Stimulated activated CD8-positive, alpha-beta memory T cell treated with anti-CD3 and anti-CD28 coated beads, Interleukin-15, amount 100 ng/mL, for 48 hours (primary cell): ENCODE results near the gene PSORS1C1.
"Not testable (repeated sequence)": the region's sequence is repeated elsewhere in the genome, so short reads cannot be mapped to it uniquely, and the experiment has no call there.

Experiments
- DNase-seq, 2 donors: peaks; one replicate each; pipeline ENCODE4 v3.0.0-alpha.2; 2020; ENCODE audit warnings: low read depth in 2 of 2

Gene PSORS1C1, protein sequence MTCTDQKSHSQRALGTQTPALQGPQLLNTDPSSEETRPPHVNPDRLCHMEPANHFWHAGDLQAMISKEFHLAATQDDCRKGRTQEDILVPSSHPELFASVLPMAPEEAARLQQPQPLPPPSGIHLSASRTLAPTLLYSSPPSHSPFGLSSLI

DNA sequence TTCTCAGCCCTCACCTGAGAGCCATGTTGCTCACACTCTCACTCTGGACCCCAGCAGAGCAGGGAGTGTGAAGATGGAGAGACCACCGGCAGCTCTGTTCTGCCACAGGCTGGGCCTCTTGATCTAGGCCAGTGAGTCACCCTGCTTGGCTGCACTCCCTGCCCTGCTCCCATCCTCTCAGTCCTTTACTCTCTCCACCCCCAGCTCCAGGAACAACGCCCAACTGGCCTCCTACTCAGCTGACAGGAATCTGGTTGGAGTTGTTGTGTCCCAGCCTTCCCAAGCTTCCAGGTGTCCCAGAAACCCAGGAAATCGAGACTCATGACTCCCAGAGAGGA, at the start of gene PSORS1C1:
Gene PSORS1C1 (plus strand): TSS at position 260 of the 338 bp plus-strand sequence. CDS start 14,833 bp downstream, outside the sequence.
- DNase-seq = no peak

DNA sequence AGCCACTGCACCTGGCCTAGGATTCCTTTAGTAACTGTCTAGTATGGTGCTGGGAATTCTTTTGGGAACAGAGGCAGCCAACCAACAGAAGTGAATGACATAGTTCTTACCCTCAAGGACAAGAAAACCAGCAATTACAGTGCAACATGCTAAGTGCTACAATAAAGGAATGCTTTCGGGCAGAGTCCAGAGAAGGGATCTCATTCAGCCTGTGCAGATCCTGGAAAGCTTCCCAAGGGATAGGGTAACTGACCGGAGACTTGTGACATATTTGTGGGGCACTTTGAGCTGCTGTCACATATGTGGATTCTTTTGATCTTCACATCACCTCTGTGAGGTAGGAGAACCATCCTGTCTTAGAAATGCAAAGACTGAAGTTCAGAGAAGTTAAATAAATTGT, 49.0 kb upstream of the PSORS1C1 start:
- no peak for DNase-seq

DNA sequence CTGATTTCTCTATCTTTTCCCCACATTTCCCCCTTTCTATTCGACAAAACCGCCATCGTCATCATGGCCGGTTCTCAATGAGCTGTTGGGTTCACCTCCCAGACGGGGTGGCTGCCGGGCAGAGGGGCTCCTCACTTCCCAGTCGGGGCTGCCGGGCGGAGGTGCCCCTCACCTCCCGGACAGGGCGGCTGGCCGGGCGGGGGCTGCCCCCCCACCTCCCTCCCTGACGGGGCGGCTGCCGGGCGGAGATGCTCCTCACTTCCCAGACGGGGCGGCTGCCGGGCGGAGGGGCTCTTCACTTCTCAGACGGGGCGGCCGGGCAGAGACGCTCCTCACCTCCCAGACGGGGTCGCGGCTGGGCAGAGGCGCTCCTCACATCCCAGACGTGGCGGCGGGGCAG, 47.6 kb upstream of the PSORS1C1 start:
- DNase-seq = not testable (repeated sequence)

DNA sequence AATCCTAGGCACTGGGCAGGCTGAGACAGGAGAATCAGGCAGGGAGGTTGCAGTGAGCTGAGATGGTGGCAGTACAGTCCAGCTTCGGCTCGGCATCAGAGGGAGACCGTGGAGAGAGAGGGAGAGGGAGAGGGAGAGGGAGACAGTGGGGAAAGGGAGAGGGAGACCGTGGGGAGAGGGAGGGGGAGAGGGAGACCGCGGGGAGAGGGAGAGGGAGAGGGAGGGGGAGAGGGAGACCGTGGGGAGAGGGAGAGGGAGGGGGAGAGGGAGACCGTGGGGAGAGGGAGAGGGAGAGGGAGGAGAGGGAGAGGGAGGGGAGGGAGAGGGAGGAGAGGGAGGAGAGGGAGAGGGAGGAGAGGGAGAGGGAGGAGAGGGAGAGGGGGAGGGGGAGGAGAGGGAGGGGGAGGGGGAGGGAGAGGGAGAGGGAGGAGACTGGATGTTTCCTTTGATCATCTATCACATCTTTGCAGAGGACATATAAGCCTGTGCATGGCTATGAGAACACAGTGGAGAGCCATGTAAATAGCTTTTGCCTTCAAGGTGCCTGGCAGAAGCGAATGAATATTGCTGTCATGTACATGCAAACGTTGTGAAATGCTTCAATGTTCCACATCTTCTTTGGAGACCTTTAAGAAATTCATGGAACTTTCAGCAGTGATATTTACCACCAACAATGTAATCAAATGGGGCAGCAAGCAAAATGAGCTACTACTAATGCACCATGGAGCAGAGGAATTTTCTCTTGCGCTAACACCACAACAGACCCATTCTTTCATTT, 46.5 kb upstream of the PSORS1C1 start:
- DNase-seq = not testable (repeated sequence)

DNA sequence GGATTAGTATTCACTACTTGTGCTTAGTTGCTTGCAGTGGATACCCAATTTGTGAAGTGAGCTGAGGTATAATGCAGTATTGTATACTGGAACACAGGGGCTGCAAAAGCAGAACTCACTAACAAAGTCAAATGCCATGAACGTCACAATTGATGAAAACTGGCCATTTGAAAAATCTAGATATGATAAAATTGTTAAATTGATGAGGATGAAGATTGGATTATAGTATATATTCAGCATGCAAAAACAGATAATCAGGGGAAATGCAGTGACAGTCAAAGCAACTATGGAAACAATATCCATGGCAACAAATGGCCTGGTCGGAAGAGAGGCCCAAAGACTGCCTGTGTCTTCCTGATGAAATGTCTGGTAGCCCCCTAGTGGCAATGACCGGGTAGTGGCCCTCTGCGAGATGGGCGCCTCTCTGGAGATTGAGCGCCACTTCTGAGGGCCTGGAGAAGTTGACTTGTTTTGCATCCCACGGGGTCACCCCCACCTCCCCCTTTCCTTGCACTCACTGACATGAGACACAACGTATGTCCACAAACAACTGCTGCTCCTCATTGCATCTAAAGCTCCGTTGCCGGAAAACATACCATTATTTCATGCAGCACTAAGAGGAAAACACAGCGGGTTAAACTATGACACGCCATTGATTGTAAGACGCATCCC, 45.8 kb upstream of the PSORS1C1 start:
- DNase-seq = peak; percentile 38 to 48

- DNase-seq = no peak
These were observed 43.8 kb upstream of the PSORS1C1 start for GRCh38 chr6:31070711-31071197.

- no peak for DNase-seq
These were observed 40.2 kb upstream of the PSORS1C1 start for GRCh38 chr6:31074401-31074800.

GRCh38 chr6:31075528-31075927, 39.1 kb upstream of the PSORS1C1 start:
- DNase-seq = no peak

DNA sequence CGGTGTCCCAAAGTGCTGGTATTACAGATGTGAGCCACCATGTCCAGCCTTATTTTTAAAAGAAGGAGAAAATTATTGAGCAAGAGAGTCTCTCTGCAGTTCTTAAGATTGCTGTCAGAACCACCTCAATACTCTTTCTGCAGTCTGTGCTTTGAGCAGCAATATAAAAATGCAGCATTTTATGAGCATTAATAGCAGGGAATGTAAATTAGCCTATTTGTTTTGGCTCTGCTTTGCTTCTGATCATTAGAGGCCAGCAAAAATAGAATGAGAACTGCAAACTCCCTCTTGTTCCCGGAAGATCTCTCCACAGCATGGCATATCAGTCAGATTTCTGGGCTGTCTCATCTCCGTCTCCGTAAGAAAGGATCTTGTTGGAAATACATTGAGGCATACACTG, 38.0 kb upstream of the PSORS1C1 start:
- DNase-seq = no peak

GRCh38 chr6:31079656-31080261, 34.8 kb upstream of the PSORS1C1 start:
- DNase-seq = peak; percentile 35 to 41

GRCh38 chr6:31081872-31082271, 32.7 kb upstream of the PSORS1C1 start:
- no peak for DNase-seq

GRCh38 chr6:31083742-31084354, 30.8 kb upstream of the PSORS1C1 start:
- peak in 1 of 2 donors; percentile 25 for DNase-seq

DNA sequence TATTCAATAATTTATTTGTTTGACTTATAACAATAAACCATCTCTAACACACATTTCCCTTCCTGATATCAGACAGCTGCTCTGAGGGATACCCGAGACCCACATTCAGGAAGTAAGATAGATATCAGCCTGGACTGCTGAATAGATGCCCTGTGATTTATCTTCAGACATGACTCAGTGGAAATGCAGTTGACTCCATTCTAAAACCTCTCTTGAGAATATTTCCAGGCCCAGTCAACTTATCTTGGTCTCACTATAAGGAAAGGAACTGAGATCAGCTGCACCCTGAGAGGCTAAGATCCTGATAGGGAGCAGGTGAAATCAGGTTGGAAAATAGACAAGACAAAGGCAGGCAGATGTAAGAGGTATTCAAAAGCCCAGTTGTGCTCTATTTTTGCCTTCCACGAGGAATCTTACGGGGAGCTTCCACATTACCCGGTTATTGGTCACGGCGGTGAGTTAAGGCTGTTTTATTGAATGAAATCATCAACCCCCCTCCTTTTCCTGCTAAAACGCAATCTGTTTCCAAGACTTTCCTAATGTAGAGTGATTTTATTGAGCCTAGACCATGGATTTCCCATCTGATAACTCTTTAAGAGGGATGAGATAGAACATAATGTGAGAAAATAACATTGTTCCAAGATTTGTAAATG, 27.7 kb upstream of the PSORS1C1 start:
- no peak for DNase-seq

GRCh38 chr6:31087494-31088089, 27.0 kb upstream of the PSORS1C1 start:
- DNase-seq = peak; percentile 70 to 76

- DNase-seq = no peak
These were observed 24.2 kb upstream of the PSORS1C1 start for GRCh38 chr6:31090275-31090972.

GRCh38 chr6:31090973-31091364, 23.6 kb upstream of the PSORS1C1 start:
- no peak for DNase-seq

GRCh38 chr6:31091680-31092079, 22.9 kb upstream of the PSORS1C1 start:
- DNase-seq = no peak

DNA sequence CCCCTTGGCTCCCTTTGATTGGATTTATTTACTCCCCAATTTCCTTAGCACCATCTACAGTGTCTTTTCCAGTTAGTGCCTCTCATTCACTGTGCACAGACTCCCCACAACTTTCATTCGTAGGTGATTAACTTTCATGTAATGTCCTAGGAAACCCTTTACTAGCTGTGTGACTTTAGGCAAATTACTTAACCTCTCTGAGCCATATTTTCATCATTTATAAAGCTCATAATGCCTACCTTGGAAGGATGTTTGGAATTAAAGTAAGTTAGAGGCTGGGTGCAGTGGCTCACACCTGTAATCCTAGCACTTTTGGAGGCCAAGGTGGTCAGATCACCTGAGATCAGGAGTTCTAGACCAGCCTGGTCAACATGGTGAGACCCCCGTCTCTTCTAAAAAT, 22.4 kb upstream of the PSORS1C1 start:
- no peak for DNase-seq

DNA sequence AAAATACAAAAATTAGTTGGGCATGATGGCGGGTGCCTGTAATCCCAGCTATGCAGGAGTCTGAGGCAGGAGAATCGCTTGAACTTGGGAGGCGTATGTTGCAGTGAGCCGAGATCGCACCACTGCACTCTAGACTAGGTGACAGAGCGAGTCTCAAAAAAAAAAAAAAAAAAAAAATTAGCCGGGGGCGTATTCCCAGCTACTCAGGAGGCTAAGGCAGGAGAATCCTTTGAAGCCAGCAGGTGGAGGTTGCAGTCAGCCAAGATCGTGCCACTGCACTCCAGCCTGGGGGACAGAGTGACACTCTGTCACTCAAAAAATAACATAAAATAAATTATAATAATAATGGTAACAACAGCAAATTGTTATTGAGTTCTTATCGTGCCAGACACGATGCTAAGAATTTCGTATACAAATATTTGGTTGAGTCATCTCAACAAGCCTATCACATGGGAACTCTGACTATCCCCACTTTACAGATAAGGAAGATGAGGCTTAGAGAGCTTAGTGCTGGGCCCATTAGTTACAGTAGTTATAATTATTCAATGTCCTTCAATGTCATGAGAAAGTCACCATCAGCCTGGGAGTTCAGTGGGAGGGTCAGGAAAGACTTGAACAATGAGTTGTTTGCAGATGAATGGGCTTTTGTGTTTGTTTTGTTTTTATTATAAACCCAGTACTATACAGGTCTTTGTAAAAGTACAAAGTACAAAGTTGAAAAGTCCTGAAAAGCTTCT, 21.7 kb upstream of the PSORS1C1 start:
- no peak for DNase-seq

- DNase-seq = no peak
These were observed 20.2 kb upstream of the PSORS1C1 start for GRCh38 chr6:31094389-31094881.
